Ishikawa (cell line): ENCODE data around the gene SNX27.

Experiments used
- CEBPB ChIP-seq: IDR thresholded peaks from 2 replicates; pipeline ENCODE4 v1.6.1; 2012
- CREB1 ChIP-seq: IDR thresholded peaks from 2 replicates; pipeline ENCODE4 v1.6.1; 2012; ENCODE audit warnings: low read depth
- EGR1 ChIP-seq: IDR thresholded peaks from 2 replicates; pipeline ENCODE4 v1.6.1; 2012
- EP300 ChIP-seq: IDR thresholded peaks from 2 replicates; pipeline ENCODE4 v1.6.1; 2012; ENCODE audit warnings: borderline replicate concordance
- FOXM1 ChIP-seq: IDR thresholded peaks from 2 replicates; pipeline ENCODE4 v1.6.1; 2012; ENCODE audit warnings: low read depth, borderline replicate concordance
- NFIC ChIP-seq: IDR thresholded peaks from 2 replicates; pipeline ENCODE4 v1.6.1; 2012
- RAD21 ChIP-seq: IDR thresholded peaks from 2 replicates; pipeline ENCODE4 v1.6.1; 2012; ENCODE audit warnings: low read depth
- TAF1 ChIP-seq: IDR thresholded peaks from 2 replicates; pipeline ENCODE4 v1.6.1; 2012; ENCODE audit warnings: low read depth, mild to moderate bottlenecking
- TCF12 ChIP-seq: IDR thresholded peaks from 2 replicates; pipeline ENCODE4 v1.6.1; 2012; ENCODE audit warnings: low read depth
- TEAD4 ChIP-seq: IDR thresholded peaks from 2 replicates; pipeline ENCODE4 v1.6.1; 2012
- USF1 ChIP-seq: IDR thresholded peaks from 2 replicates; pipeline ENCODE4 v1.6.1; 2012
- YY1 ChIP-seq: IDR thresholded peaks from 2 replicates; pipeline ENCODE4 v1.6.1; 2012; ENCODE audit warnings: low read depth
- ZBTB7A ChIP-seq: IDR thresholded peaks from 2 replicates; pipeline ENCODE4 v1.6.1; 2012; ENCODE audit warnings: low read depth
- TF ChIP-seq, protein P1 (sequence below): IDR thresholded peaks from 2 replicates; pipeline ENCODE4 v1.6.1; 2012
- TF ChIP-seq, protein P2 (sequence below): IDR thresholded peaks from 2 replicates; pipeline ENCODE4 v1.6.1; 2012; ENCODE audit warnings: low read depth, mild to moderate bottlenecking

Gene SNX27

GRCh38 chr1:151611832-151612500 is at the start of gene SNX27:
TSS of gene SNX27 (plus strand) at chr1:151612050. CDS start at chr1:151612202, 152 bp downstream.
- TF ChIP-seq EGR1, result peak; percentile 58; the same call in 1 of the 2 replicates
- TF ChIP-seq, protein P1, sequence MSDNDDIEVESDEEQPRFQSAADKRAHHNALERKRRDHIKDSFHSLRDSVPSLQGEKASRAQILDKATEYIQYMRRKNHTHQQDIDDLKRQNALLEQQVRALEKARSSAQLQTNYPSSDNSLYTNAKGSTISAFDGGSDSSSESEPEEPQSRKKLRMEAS, result peak; percentile 62; the same call in 1 of the 2 replicates
- no peak; the same call in 1 of the 2 replicates for TF ChIP-seq CEBPB
- TF ChIP-seq TCF12, result peak; percentile 24; the same call in 1 of the 2 replicates
- no peak; the same call in 1 of the 2 replicates for TF ChIP-seq TEAD4
- TF ChIP-seq USF1, result peak; percentile 44; the same call in 1 of the 2 replicates
- TF ChIP-seq, protein P2, sequence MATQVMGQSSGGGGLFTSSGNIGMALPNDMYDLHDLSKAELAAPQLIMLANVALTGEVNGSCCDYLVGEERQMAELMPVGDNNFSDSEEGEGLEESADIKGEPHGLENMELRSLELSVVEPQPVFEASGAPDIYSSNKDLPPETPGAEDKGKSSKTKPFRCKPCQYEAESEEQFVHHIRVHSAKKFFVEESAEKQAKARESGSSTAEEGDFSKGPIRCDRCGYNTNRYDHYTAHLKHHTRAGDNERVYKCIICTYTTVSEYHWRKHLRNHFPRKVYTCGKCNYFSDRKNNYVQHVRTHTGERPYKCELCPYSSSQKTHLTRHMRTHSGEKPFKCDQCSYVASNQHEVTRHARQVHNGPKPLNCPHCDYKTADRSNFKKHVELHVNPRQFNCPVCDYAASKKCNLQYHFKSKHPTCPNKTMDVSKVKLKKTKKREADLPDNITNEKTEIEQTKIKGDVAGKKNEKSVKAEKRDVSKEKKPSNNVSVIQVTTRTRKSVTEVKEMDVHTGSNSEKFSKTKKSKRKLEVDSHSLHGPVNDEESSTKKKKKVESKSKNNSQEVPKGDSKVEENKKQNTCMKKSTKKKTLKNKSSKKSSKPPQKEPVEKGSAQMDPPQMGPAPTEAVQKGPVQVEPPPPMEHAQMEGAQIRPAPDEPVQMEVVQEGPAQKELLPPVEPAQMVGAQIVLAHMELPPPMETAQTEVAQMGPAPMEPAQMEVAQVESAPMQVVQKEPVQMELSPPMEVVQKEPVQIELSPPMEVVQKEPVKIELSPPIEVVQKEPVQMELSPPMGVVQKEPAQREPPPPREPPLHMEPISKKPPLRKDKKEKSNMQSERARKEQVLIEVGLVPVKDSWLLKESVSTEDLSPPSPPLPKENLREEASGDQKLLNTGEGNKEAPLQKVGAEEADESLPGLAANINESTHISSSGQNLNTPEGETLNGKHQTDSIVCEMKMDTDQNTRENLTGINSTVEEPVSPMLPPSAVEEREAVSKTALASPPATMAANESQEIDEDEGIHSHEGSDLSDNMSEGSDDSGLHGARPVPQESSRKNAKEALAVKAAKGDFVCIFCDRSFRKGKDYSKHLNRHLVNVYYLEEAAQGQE, result no peak
- TF ChIP-seq CREB1, result peak; percentile 64
- no peak for TF ChIP-seq EP300
- TF ChIP-seq NFIC, result no peak
- peak; percentile 49; the same call in 1 of the 2 replicates for TF ChIP-seq ZBTB7A
- TF ChIP-seq RAD21, result no peak
- no peak for TF ChIP-seq FOXM1
- peak; percentile 90 for TF ChIP-seq YY1
- peak; percentile 49; the same call in 1 of the 2 replicates for TF ChIP-seq TAF1

- TF ChIP-seq CEBPB, result no peak
- no peak for TF ChIP-seq TAF1
- TF ChIP-seq FOXM1, result no peak
- TF ChIP-seq ZBTB7A, result no peak
These were observed 49.2 kb upstream of the SNX27 start for GRCh38 chr1:151562661-151563060.

DNA sequence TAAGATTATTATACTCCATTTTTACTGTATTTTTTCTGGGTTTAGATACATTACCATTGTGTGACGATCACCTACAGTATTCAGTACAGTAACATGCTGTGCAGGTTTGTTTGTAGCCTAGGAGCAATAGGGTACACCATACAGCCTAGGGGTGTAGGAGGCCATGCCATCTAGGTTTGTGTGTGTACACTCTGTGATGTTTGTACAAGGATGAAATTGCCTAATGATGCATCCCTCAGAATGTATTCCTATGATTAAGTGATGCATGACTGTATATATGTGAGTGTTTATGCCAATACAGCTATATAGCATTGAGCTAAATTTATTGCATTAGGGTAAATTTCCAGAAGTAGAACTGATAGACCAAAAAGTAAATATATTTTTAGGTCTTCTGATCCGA is 48.5 kb upstream of the SNX27 start:
- TF ChIP-seq EGR1, result no peak
- TF ChIP-seq, protein P1, result no peak
- no peak for TF ChIP-seq CREB1
- TF ChIP-seq RAD21, result no peak

DNA sequence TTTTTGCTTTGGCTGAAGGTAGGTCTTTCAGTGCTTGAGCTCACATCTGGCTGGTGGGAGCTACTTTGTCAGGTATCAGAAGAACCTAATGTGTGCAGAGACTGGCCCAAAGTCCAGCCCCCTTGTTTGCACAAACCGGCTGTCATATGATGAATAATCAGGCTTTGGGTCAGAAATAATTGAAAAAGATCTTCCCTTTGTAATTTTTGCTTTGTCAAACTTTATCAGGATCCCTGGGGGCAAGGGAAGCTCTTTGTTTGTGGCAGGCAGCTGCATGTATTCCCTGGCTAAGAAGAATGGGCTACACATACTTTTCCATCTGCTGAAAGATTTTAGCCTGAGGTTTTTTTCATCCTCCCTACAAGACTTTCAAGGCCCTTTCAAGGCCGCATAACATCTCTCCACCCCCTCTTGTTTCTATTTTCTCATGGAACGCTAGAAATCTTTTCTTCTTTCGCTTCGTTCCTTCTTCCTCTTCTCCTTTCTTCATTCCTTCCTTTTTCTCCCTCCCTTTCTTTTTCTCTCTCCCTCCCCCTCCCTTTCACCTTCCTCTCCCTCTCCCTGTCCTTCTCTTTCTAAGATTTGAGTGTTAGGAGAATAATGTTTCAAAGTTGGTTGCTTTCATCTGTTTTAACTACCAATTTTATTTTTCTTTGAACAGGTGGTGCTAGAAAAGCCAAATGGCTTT is 46.2 kb upstream of the SNX27 start:
- TF ChIP-seq, protein P1, result no peak
- no peak for TF ChIP-seq TAF1
- no peak for TF ChIP-seq YY1
- no peak for TF ChIP-seq TCF12
- no peak for TF ChIP-seq FOXM1
- TF ChIP-seq, protein P2, result no peak
- TF ChIP-seq NFIC, result no peak
- TF ChIP-seq TEAD4, result no peak
- no peak for TF ChIP-seq EGR1
- no peak for TF ChIP-seq CREB1
- TF ChIP-seq EP300, result no peak
- TF ChIP-seq USF1, result no peak
- no peak for TF ChIP-seq ZBTB7A

- TF ChIP-seq USF1, result no peak
- TF ChIP-seq CEBPB, result no peak
- no peak for TF ChIP-seq YY1
- TF ChIP-seq TAF1, result no peak
- TF ChIP-seq, protein P1, result no peak
These were observed 43.2 kb upstream of the SNX27 start for GRCh38 chr1:151568626-151569088.
